Left colon (tissue), 2 donors: ENCODE measurements around the gene SLC30A10. TPM values are rescaled to one million over a fixed set of nuclear protein-coding genes. Genes with fewer than 3 reads are reported as not detected.
"Not testable (repeated sequence)": the region's sequence is repeated elsewhere in the genome, so short reads cannot be mapped to it uniquely, and the experiment has no call there.

Experiments used
- ATAC-seq: fragments of 200-7000 bp; cut with Tn5 transposase; one replicate; pipeline ENCODE4 v1.9.1; 2020; ENCODE audit warnings: mild to moderate bottlenecking, moderate library complexity
- DNase-seq, 2 donors: peaks; one replicate each; pipeline ENCODE4 v3.0.0-alpha.2; 2020
- intact Hi-C, 2 donors: fragments of 100-400 bp; cut with DNase I in 1 of 2; cut with micrococcal nuclease in 1 of 2; formaldehyde crosslinking; loops; one replicate each; pipeline versions ENCODE4 v1.11.2 to v1.14.0; 2022; cut with DNase I, micrococcal nuclease
- total RNA-seq, 2 donors: library from RNA; stranded (reverse); fragmentation: NEBNext Ultra II Directional; extraction: Animal tissue kit (Norgen Biotek cat#: 25700); gene quantifications; one replicate each; pipeline ENCODE4 v1.2.1, GENCODE V29; 2021
- donor health status: DM: no; HTN: no; CAD: no.
- donor health status: DM: yes; HTN: yes; CAD: no.

The SLC30A10 gene
- total RNA-seq, 2 donors from 2014 or later, result 11.3 to 57.5 TPM

GRCh38 chr1:219902951-219903350 lies 25.4 kb downstream of the SLC30A10 start:
- intact Hi-C loops, result no loop called here
- ATAC-seq, result no peak
- DNase-seq, result no peak

- ATAC-seq, result no peak
Measured at GRCh38 chr1:219900882-219901281, 27.5 kb downstream of the SLC30A10 start.

GRCh38 chr1:219900201-219900600 lies 28.2 kb downstream of the SLC30A10 start:
- DNase-seq (no peak), ATAC-seq (no peak)
- intact Hi-C loops, result no loop called here

More at GRCh38 chr1:219900882-219901281, 27.5 kb downstream of the SLC30A10 start:
- DNase-seq, result no peak
- intact Hi-C loops, result no loop called here

GRCh38 chr1:219898375-219898774 lies 30.0 kb downstream of the SLC30A10 start:
- no peak for DNase-seq
- peak; percentile 34 for ATAC-seq
- intact Hi-C loops, result no loop called here

GRCh38 chr1:219897914-219898313 lies 30.4 kb downstream of the SLC30A10 start:
- intact Hi-C loops, result no loop called here
- ATAC-seq, result peak; percentile 99
- no peak for DNase-seq

GRCh38 chr1:219892271-219892670 lies 36.1 kb downstream of the SLC30A10 start:
- ATAC-seq, DNase-seq, intact Hi-C loops: not testable (repeated sequence)

GRCh38 chr1:219891846-219892245 lies 36.5 kb downstream of the SLC30A10 start:
- ATAC-seq, intact Hi-C loops: not testable (repeated sequence)

GRCh38 chr1:219888667-219889066 lies 39.7 kb downstream of the SLC30A10 start:
- ATAC-seq, intact Hi-C loops, DNase-seq: not testable (repeated sequence)

More at GRCh38 chr1:219891846-219892245, 36.5 kb downstream of the SLC30A10 start:
- not testable (repeated sequence) for DNase-seq

- DNase-seq (no peak), ATAC-seq (no peak)
- intact Hi-C loops, result no loop called here
Measured at GRCh38 chr1:219885680-219886079, 42.7 kb downstream of the SLC30A10 start.

- no peak for DNase-seq
- ATAC-seq, result no peak
- intact Hi-C loops, result no loop called here
Measured at GRCh38 chr1:219883400-219884332, 44.7 kb downstream of the SLC30A10 start.

- ATAC-seq, result no peak
- intact Hi-C loops, result no loop called here
- no peak for DNase-seq
Measured at GRCh38 chr1:219882755-219883154, 45.6 kb downstream of the SLC30A10 start.

- no peak for ATAC-seq
- intact Hi-C loops, result no loop called here
- DNase-seq, result no peak
Measured at GRCh38 chr1:219882096-219882495, 46.3 kb downstream of the SLC30A10 start.

- ATAC-seq (no peak), DNase-seq (no peak)
- intact Hi-C loops, result no loop called here
Measured at GRCh38 chr1:219880765-219881457, 47.4 kb downstream of the SLC30A10 start.

GRCh38 chr1:219876798-219877209 lies 51.6 kb downstream of the SLC30A10 start:
- ATAC-seq (peak; percentile 48), DNase-seq (no peak)
- intact Hi-C loops, result no loop called here

- intact Hi-C loops, result no loop called here
- DNase-seq (peak; percentile 39 to 43), ATAC-seq (peak; percentile 98)
Measured at GRCh38 chr1:219875860-219876259, 52.5 kb downstream of the SLC30A10 start.

GRCh38 chr1:219872538-219872937 lies 55.8 kb downstream of the SLC30A10 start:
- intact Hi-C loops, ATAC-seq, DNase-seq: not testable (repeated sequence)

- intact Hi-C loops, result no loop called here
- no peak for DNase-seq
- ATAC-seq, result no peak
Measured at GRCh38 chr1:219871427-219872057, 56.8 kb downstream of the SLC30A10 start.

GRCh38 chr1:219868615-219869014 lies 59.7 kb downstream of the SLC30A10 start:
- ATAC-seq, intact Hi-C loops, DNase-seq: not testable (repeated sequence)
